Liver (tissue), 9 donors: ENCODE data around the gene CHRD. TPM values are rescaled to one million over a fixed set of nuclear protein-coding genes. Genes with fewer than 3 reads are reported as not detected.
A peak's percentile ranks its signal among the peaks of the same experiment; 100 is the strongest.

Experiments used
- DNase-seq: peaks from one replicate; pipeline ENCODE4 v3.0.0-alpha.2; 2017; ENCODE audit warnings: low spot score
- H3K27ac ChIP-seq, 2 donors: one replicate each; pipeline ENCODE4 v1.7.0; 2013; ENCODE audit warnings: inconsistent platforms in 2 of 2, low read length in 2 of 2, control low read depth in 1 of 2, low read depth in 1 of 2, mild to moderate bottlenecking in 1 of 2
- H3K27me3 ChIP-seq, 4 donors: one replicate each; pipeline versions ENCODE4 v1.6.1 to v1.7.0; 2013; ENCODE audit warnings: low read length in 3 of 4, inconsistent platforms in 1 of 4, mild to moderate bottlenecking in 1 of 4, moderate library complexity in 1 of 4; ENCODE audit not compliant: control insufficient read depth in 4 of 4, insufficient read depth in 4 of 4
- H3K36me3 ChIP-seq, 4 donors: one replicate each; pipeline versions ENCODE4 v1.6.1 to v1.7.0; 2013; ENCODE audit warnings: low read length in 3 of 4, mild to moderate bottlenecking in 3 of 4, low read depth in 1 of 4, moderate library complexity in 1 of 4; ENCODE audit not compliant: control insufficient read depth in 4 of 4, insufficient read depth in 3 of 4
- H3K4me1 ChIP-seq, 4 donors: one replicate each; pipeline versions ENCODE4 v1.6.1 to v1.7.0; 2013; ENCODE audit warnings: low read length in 3 of 4, mild to moderate bottlenecking in 3 of 4, moderate library complexity in 1 of 4; ENCODE audit not compliant: control insufficient read depth in 4 of 4, insufficient read depth in 4 of 4
- H3K4me3 ChIP-seq, 3 donors: one replicate each; pipeline versions ENCODE4 v1.6.1 to v1.7.0; 2013; ENCODE audit warnings: low read length in 3 of 3, control low read depth in 1 of 3, low read depth in 1 of 3, mild to moderate bottlenecking in 1 of 3
- H3K9ac ChIP-seq, 2 donors: one replicate each; pipeline ENCODE4 v1.7.0; 2013; ENCODE audit warnings: low read length in 2 of 2, mild to moderate bottlenecking in 2 of 2, moderate library complexity in 2 of 2, control low read depth in 1 of 2, low read depth in 1 of 2
- H3K9me3 ChIP-seq, 4 donors: one replicate each; pipeline versions ENCODE4 v1.6.1 to v1.7.0; 2013; ENCODE audit warnings: low read length in 3 of 4; ENCODE audit not compliant: control insufficient read depth in 4 of 4
- ATF3 ChIP-seq: IDR thresholded peaks from 2 replicates; pipeline ENCODE4 v1.6.1; 2016; ENCODE audit warnings: antibody characterized with exemption
- CTCF ChIP-seq: fragments of 150-350 bp; IDR thresholded peaks from 2 replicates; pipeline ENCODE4 v1.5.1; 2017; ENCODE audit warnings: improper control_type of control experiment, low read depth, low read length; ENCODE audit not compliant: missing input control
- EGR1 ChIP-seq, 2 donors: IDR thresholded peaks; 2 replicates each; pipeline ENCODE4 v1.6.1; 2016 to 2018; ENCODE audit warnings: antibody characterized with exemption in 2 of 2, low read depth in 2 of 2
- FOXA1 ChIP-seq: IDR thresholded peaks from 2 replicates; pipeline ENCODE4 v1.6.1; 2016; ENCODE audit warnings: antibody characterized with exemption
- FOXA2 ChIP-seq: IDR thresholded peaks from 2 replicates; pipeline ENCODE4 v1.6.1; 2016; ENCODE audit warnings: antibody characterized with exemption
- GABPA ChIP-seq, 2 donors: IDR thresholded peaks in 1 of 2; conservative IDR thresholded peaks in 1 of 2; 2 replicates each; pipeline ENCODE4 v1.6.1; 2016; ENCODE audit warnings: antibody characterized with exemption in 2 of 2, mild to moderate bottlenecking in 1 of 2, moderate library complexity in 1 of 2
- HNF4A ChIP-seq, 2 donors: conservative IDR thresholded peaks; 2 replicates each; pipeline ENCODE4 v1.6.1; 2016; ENCODE audit warnings: antibody characterized with exemption in 2 of 2, mild to moderate bottlenecking in 2 of 2
- HNF4G ChIP-seq: IDR thresholded peaks from 2 replicates; pipeline ENCODE4 v1.6.1; 2016; ENCODE audit warnings: antibody characterized with exemption
- JUND ChIP-seq, 2 donors: IDR thresholded peaks; 2 replicates each; pipeline ENCODE4 v1.6.1; 2016; ENCODE audit warnings: antibody characterized with exemption in 2 of 2
- MAX ChIP-seq: IDR thresholded peaks from 2 replicates; pipeline ENCODE4 v1.6.1; 2016; ENCODE audit warnings: antibody characterized with exemption
- NR2F2 ChIP-seq: IDR thresholded peaks from 2 replicates; pipeline ENCODE4 v1.6.1; 2016; ENCODE audit warnings: antibody characterized with exemption
- RAD21 ChIP-seq, 2 donors: IDR thresholded peaks; 2 replicates each; pipeline ENCODE4 v1.6.1; 2016; ENCODE audit warnings: antibody characterized with exemption in 2 of 2, mild to moderate bottlenecking in 2 of 2
- REST ChIP-seq: IDR thresholded peaks from 2 replicates; pipeline ENCODE4 v1.6.1; 2016; ENCODE audit warnings: antibody characterized with exemption, mild to moderate bottlenecking
- RXRA ChIP-seq, 2 donors: IDR thresholded peaks; 2 replicates each; pipeline ENCODE4 v1.6.1; 2017 to 2018; ENCODE audit warnings: antibody characterized with exemption in 2 of 2, mild to moderate bottlenecking in 1 of 2
- SP1 ChIP-seq: IDR thresholded peaks from 2 replicates; pipeline ENCODE4 v1.6.1; 2018; ENCODE audit warnings: antibody characterized with exemption, mild to moderate bottlenecking
- TAF1 ChIP-seq: conservative IDR thresholded peaks from 2 replicates; pipeline ENCODE4 v1.6.1; 2016; ENCODE audit warnings: antibody characterized with exemption, mild to moderate bottlenecking
- YY1 ChIP-seq: IDR thresholded peaks from 2 replicates; pipeline ENCODE4 v1.6.1; 2016; ENCODE audit warnings: antibody characterized with exemption, mild to moderate bottlenecking
- ZBTB33 ChIP-seq: IDR thresholded peaks from 2 replicates; pipeline ENCODE4 v1.6.1; 2016; ENCODE audit warnings: antibody characterized with exemption
- WGBS: extraction: QIAGEN DNeasy Blood & Tissue Kit; methylation state at CpG from one replicate; pipeline ENCODE4 v1.1.7; 2013; 5-methylcytosine and 5-hydroxymethylcytosine counted together
- polyA plus RNA-seq, 2 donors: library from polyadenylated mRNA; stranded (reverse) in 1 of 2; unstranded in 1 of 2; fragments of 200-250 nt in 1 of 2; fragments of >200 nt in 1 of 2; fragmentation: Nextera tagmentation in 1 of 2; extraction: Ambion mirVana in 1 of 2; gene quantifications; one replicate each; pipeline versions ENCODE4 v1.2.1 to v1.2.3, GENCODE V29; 2013 to 2015
- total RNA-seq, 2 donors: library from RNA; depleted of rRNA; stranded (reverse); fragments of >200 nt; gene quantifications; one replicate each; pipeline ENCODE4 v1.2.3, GENCODE V29; 2014
- donor health status: healthy.
- donor health status: healthy.
- donor health status: healthy.
- donor health status: healthy.
- donor health status: healthy.

The CHRD gene
- total and polyA plus RNA-seq, 4 donors, result 9.2 to 66.4 (median 34.9) TPM

GRCh38 chr3:184417619-184418327 lies 37.9 kb downstream of the CHRD start:
- TF ChIP-seq FOXA1 (no peak), HNF4G (no peak), CTCF (peak; percentile 79), RAD21 (IDR thresholded peaks at IDR 0.05) (peak; percentile 77 to 90), GABPA (IDR thresholded peaks at IDR 0.05 in 1 of 2, conservative IDR thresholded peaks at IDR 0.05 in 1 of 2) (no peak), SP1 (no peak), FOXA2 (no peak), JUND (IDR thresholded peaks at IDR 0.05) (no peak), ATF3 (no peak), TAF1 (no peak), REST (no peak), HNF4A (conservative IDR thresholded peaks at IDR 0.05) (no peak), ZBTB33 (no peak), EGR1 (IDR thresholded peaks at IDR 0.05; ENCODE audit: low read depth in 2 of 2) (no peak), NR2F2 (no peak), RXRA (IDR thresholded peaks at IDR 0.05) (peak in 1 of 2 donors; percentile 17), YY1 (no peak), MAX (no peak)
- Histone ChIP-seq H3K4me1 (peaks cover 0 to 6% (median 2%) of the 10 kb centered on the region in 4 donors), H3K4me3 (no peak overlapping the region), H3K27ac (no peak overlapping the region), H3K27me3 (no peaks in the 10 kb centered on the region), H3K9me3 (peaks cover 0 to 3% (median 0%) of the 10 kb centered on the region in 4 donors), H3K9ac (no peak overlapping the region), H3K36me3 (no peaks in the 10 kb centered on the region)
- peak; percentile 64 for DNase-seq
- 49% methylated on average over 14 of the region's 14 CpGs for WGBS
